ENCODE results near the gene C5orf24. TPM values are rescaled to one million over a fixed set of nuclear protein-coding genes. Genes with fewer than 3 reads are reported as not detected.

The C5orf24 gene
- total RNA-seq, 4 donors from 2014 or later: 24.8 to 36.7 (median 35.6) TPM

DNA sequence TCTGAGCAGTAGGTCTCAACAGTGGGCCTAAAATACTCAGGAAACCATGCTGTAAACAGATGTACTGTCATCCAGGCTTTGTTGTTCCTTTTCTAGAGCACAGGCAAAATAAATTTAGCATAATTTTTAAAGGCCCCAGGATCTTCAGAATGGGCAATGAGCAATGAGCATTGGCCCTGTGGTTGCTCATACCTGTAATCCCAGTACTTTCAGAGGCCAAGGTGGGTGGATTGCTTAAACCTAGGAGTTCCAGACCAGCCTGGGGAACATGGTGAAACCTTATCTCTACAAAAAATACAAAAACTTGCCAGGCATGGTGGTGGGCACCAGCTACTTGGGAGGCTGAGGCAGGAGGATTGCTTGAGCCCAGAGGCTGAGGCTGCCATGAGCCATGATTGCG, 45.7 kb downstream of the C5orf24 start:
- no peak for TF ChIP-seq POLR2A (IDR thresholded peaks at IDR 0.05)
- TF ChIP-seq, protein P1, sequence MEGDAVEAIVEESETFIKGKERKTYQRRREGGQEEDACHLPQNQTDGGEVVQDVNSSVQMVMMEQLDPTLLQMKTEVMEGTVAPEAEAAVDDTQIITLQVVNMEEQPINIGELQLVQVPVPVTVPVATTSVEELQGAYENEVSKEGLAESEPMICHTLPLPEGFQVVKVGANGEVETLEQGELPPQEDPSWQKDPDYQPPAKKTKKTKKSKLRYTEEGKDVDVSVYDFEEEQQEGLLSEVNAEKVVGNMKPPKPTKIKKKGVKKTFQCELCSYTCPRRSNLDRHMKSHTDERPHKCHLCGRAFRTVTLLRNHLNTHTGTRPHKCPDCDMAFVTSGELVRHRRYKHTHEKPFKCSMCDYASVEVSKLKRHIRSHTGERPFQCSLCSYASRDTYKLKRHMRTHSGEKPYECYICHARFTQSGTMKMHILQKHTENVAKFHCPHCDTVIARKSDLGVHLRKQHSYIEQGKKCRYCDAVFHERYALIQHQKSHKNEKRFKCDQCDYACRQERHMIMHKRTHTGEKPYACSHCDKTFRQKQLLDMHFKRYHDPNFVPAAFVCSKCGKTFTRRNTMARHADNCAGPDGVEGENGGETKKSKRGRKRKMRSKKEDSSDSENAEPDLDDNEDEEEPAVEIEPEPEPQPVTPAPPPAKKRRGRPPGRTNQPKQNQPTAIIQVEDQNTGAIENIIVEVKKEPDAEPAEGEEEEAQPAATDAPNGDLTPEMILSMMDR (IDR thresholded peaks at IDR 0.05): no peak
- Histone ChIP-seq H3K36me3 (peaks cover 0 to 51% (median 0%) of the 10 kb centered on the region in 3 donors), H3K27me3 (no peaks in the 10 kb centered on the region), H3K9me3 (no peaks in the 10 kb centered on the region), H3K4me3 (no peak overlapping the region), H3K4me1 (no peaks in the 10 kb centered on the region), H3K27ac (no peak overlapping the region)
- DNase-seq: no peak

GRCh38 chr5:134892282-134892681, 46.5 kb downstream of the C5orf24 start:
- Histone ChIP-seq H3K4me1 (no peaks in the 10 kb centered on the region), H3K27ac (no peak overlapping the region), H3K4me3 (no peak overlapping the region), H3K36me3 (peaks cover 0 to 56% (median 0%) of the 10 kb centered on the region in 3 donors), H3K9me3 (no peaks in the 10 kb centered on the region), H3K27me3 (no peaks in the 10 kb centered on the region)
- no peak for TF ChIP-seq POLR2A (IDR thresholded peaks at IDR 0.05)
- TF ChIP-seq, protein P1 (IDR thresholded peaks at IDR 0.05): no peak
- no peak for DNase-seq

DNA sequence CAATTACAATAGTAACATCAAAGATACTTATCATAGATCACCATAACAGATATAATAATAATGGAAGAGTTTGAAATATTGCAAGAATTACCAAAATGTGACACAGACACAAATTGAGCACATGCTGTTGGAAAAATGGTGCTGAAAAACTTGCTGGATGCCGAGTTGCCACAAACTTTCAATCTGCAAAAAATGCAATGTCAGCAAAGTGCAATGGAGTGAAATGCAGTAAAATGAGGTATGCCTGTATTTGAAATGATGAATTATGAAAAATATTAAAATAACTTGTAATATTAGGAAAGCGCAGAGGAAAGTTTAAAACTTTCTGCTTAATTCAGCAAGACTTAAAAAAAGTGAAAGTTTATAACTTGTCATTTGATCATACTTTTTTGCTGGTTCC, 47.2 kb downstream of the C5orf24 start:
- Histone ChIP-seq H3K4me1 (no peaks in the 10 kb centered on the region), H3K27ac (no peak overlapping the region), H3K36me3 (peaks cover 0 to 59% (median 0%) of the 10 kb centered on the region in 3 donors), H3K9me3 (no peaks in the 10 kb centered on the region), H3K27me3 (no peaks in the 10 kb centered on the region), H3K4me3 (no peak overlapping the region)
- DNase-seq: no peak
- no peak for TF ChIP-seq POLR2A (IDR thresholded peaks at IDR 0.05)
- TF ChIP-seq, protein P1 (IDR thresholded peaks at IDR 0.05): no peak

- Histone ChIP-seq H3K27me3 (no peaks in the 10 kb centered on the region), H3K4me1 (no peaks in the 10 kb centered on the region), H3K27ac (no peak overlapping the region), H3K36me3 (peaks cover 0 to 60% (median 0%) of the 10 kb centered on the region in 3 donors), H3K4me3 (no peak overlapping the region), H3K9me3 (no peaks in the 10 kb centered on the region)
- no peak for TF ChIP-seq POLR2A (IDR thresholded peaks at IDR 0.05)
- TF ChIP-seq, protein P1 (IDR thresholded peaks at IDR 0.05): no peak
- DNase-seq: no peak
These were observed 48.2 kb downstream of the C5orf24 start for GRCh38 chr5:134893748-134894505.

- peak in 1 of 3 donors; percentile 61 for DNase-seq
- Histone ChIP-seq H3K36me3 (peaks cover 0 to 32% (median 0%) of the 10 kb centered on the region in 3 donors), H3K27me3 (no peaks in the 10 kb centered on the region), H3K9me3 (no peaks in the 10 kb centered on the region), H3K4me1 (peaks cover 0 to 4% (median 2%) of the 10 kb centered on the region in 4 donors), H3K4me3 (no peak overlapping the region), H3K27ac (peak overlapping the region in 2 of 4 donors; percentile 58 to 78)
- TF ChIP-seq POLR2A (IDR thresholded peaks at IDR 0.05): no peak
These were observed 56.5 kb downstream of the C5orf24 start for GRCh38 chr5:134902071-134902801.

All from Peyer's patch (tissue), 4 donors.